Gastroesophageal sphincter (tissue), 3 donors: ENCODE data around the gene ARID1B.

Experiments used
- EP300 ChIP-seq: sonication (generic); formaldehyde crosslinking; IDR thresholded peaks from one replicate; pipeline ENCODE4 v1.6.1; 2017; ENCODE audit warnings: antibody characterized with exemption, mild to moderate bottlenecking
- POLR2A ChIP-seq, 2 donors: fragments of 450-650 bp; IDR thresholded peaks; one replicate each; pipeline ENCODE4 v1.6.1; 2017; ENCODE audit warnings: antibody characterized with exemption in 2 of 2, mild to moderate bottlenecking in 2 of 2, moderate library complexity in 1 of 2
- TF ChIP-seq, protein P1 (sequence below), 4 experiments: fragments of 200-600 bp in 2 of 4; fragments of 450-650 bp in 2 of 4; sonication (generic) in 1 of 4; IDR thresholded peaks; one replicate each; pipeline ENCODE4 v1.5.1; 2017 to 2019; ENCODE audit warnings: antibody characterized with exemption in 4 of 4, mild to moderate bottlenecking in 2 of 4, moderate library complexity in 2 of 4

- TF ChIP-seq, protein P1, sequence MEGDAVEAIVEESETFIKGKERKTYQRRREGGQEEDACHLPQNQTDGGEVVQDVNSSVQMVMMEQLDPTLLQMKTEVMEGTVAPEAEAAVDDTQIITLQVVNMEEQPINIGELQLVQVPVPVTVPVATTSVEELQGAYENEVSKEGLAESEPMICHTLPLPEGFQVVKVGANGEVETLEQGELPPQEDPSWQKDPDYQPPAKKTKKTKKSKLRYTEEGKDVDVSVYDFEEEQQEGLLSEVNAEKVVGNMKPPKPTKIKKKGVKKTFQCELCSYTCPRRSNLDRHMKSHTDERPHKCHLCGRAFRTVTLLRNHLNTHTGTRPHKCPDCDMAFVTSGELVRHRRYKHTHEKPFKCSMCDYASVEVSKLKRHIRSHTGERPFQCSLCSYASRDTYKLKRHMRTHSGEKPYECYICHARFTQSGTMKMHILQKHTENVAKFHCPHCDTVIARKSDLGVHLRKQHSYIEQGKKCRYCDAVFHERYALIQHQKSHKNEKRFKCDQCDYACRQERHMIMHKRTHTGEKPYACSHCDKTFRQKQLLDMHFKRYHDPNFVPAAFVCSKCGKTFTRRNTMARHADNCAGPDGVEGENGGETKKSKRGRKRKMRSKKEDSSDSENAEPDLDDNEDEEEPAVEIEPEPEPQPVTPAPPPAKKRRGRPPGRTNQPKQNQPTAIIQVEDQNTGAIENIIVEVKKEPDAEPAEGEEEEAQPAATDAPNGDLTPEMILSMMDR (IDR thresholded peaks at IDR 0.05) = no peak
- TF ChIP-seq EP300 (no peak), POLR2A (IDR thresholded peaks at IDR 0.05) (no peak)
Measured at GRCh38 chr6:156791320-156791850, 14.2 kb downstream of the ARID1B start.
